HG03558 (cell line): Measurements from ENCODE around the gene RNF181.
A peak's percentile ranks its signal among the peaks of the same experiment; 100 is the strongest.
"Not testable (repeated sequence)": the region's sequence is repeated elsewhere in the genome, so short reads cannot be mapped to it uniquely, and the experiment has no call there.

ENCODE experiments used
- ATAC-seq: cut with Tn5 transposase; IDR thresholded peaks from one replicate; pipeline ENCODE4 v1.9.1; 2021; ENCODE audit warnings: moderate number of reproducible peaks; ENCODE audit not compliant: unreplicated experiment; ENCODE audit errors: extremely low read depth

The RNF181 gene

GRCh38 chr2:85595301-85596025 lies at the start of gene RNF181:
Gene RNF181, plus strand, starts transcription at chr2:85595745. Its CDS starts 19 bp downstream, at chr2:85595764.
- ATAC-seq = peak; percentile 97

- no peak for ATAC-seq
Observed at GRCh38 chr2:85545780-85546240, 49.7 kb upstream of the RNF181 start.

GRCh38 chr2:85547089-85547858 lies 48.3 kb upstream of the RNF181 start:
- ATAC-seq = no peak

GRCh38 chr2:85547859-85548607 lies 47.5 kb upstream of the RNF181 start:
- ATAC-seq = no peak

GRCh38 chr2:85548608-85548900 lies 47.0 kb upstream of the RNF181 start:
- ATAC-seq = no peak

GRCh38 chr2:85549095-85549494 lies 46.5 kb upstream of the RNF181 start:
- ATAC-seq = no peak

GRCh38 chr2:85549826-85550225 lies 45.7 kb upstream of the RNF181 start:
- ATAC-seq = no peak

GRCh38 chr2:85550486-85550885 lies 45.1 kb upstream of the RNF181 start:
- no peak for ATAC-seq

GRCh38 chr2:85551698-85552678 lies 43.6 kb upstream of the RNF181 start:
- ATAC-seq = no peak

- no peak for ATAC-seq
Observed at GRCh38 chr2:85553184-85553583, 42.4 kb upstream of the RNF181 start.

- ATAC-seq = no peak
Observed at GRCh38 chr2:85554980-85555612, 40.4 kb upstream of the RNF181 start.

GRCh38 chr2:85557130-85557529 lies 38.4 kb upstream of the RNF181 start:
- no peak for ATAC-seq

- ATAC-seq = no peak
Observed at GRCh38 chr2:85558160-85558559, 37.4 kb upstream of the RNF181 start.

GRCh38 chr2:85560403-85560726 lies 35.2 kb upstream of the RNF181 start:
- ATAC-seq = not testable (repeated sequence)

GRCh38 chr2:85560812-85561279 lies 34.7 kb upstream of the RNF181 start:
- no peak for ATAC-seq

- peak; percentile 66 for ATAC-seq
Observed at GRCh38 chr2:85561280-85562212, 34.0 kb upstream of the RNF181 start, which contains the start of gene GGCX. Gene GGCX, minus strand, starts transcription at chr2:85561493. Its CDS starts 65 bp downstream, at chr2:85561428.

- ATAC-seq = no peak
Observed at GRCh38 chr2:85564144-85564563, 31.4 kb upstream of the RNF181 start.

GRCh38 chr2:85566265-85566664 lies 29.3 kb upstream of the RNF181 start:
- no peak for ATAC-seq
